ENCODE measurements around the gene POSTN. TPM values are rescaled to one million over a fixed set of nuclear protein-coding genes. Genes with fewer than 3 reads are reported as not detected.

POSTN gene
- total and polyA plus RNA-seq, 4 donors: 1.0 to 10.9 (median 1.3) TPM

DNA sequence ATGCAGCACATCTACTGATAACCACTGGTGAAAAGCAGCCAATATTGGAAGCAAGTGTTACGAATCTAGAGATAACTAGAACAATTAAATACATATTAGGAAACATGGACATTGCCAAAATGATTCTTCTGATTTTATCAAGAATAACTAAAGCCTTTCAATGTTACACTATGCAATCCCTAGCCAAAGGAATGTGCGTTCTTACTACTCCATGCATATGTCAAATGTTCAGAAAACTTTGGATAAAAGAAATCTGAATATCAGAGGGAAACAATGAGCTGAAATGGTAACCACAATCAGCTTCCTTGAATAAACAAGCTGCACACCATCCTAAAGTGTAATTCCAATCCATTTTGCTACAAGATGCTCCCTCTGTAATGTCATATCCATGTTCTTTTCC, 951 bp upstream of the POSTN start:
- TF ChIP-seq, protein P1, sequence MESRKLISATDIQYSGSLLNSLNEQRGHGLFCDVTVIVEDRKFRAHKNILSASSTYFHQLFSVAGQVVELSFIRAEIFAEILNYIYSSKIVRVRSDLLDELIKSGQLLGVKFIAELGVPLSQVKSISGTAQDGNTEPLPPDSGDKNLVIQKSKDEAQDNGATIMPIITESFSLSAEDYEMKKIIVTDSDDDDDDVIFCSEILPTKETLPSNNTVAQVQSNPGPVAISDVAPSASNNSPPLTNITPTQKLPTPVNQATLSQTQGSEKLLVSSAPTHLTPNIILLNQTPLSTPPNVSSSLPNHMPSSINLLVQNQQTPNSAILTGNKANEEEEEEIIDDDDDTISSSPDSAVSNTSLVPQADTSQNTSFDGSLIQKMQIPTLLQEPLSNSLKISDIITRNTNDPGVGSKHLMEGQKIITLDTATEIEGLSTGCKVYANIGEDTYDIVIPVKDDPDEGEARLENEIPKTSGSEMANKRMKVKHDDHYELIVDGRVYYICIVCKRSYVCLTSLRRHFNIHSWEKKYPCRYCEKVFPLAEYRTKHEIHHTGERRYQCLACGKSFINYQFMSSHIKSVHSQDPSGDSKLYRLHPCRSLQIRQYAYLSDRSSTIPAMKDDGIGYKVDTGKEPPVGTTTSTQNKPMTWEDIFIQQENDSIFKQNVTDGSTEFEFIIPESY (IDR thresholded peaks at IDR 0.05): no peak
- TF ChIP-seq, protein P2, sequence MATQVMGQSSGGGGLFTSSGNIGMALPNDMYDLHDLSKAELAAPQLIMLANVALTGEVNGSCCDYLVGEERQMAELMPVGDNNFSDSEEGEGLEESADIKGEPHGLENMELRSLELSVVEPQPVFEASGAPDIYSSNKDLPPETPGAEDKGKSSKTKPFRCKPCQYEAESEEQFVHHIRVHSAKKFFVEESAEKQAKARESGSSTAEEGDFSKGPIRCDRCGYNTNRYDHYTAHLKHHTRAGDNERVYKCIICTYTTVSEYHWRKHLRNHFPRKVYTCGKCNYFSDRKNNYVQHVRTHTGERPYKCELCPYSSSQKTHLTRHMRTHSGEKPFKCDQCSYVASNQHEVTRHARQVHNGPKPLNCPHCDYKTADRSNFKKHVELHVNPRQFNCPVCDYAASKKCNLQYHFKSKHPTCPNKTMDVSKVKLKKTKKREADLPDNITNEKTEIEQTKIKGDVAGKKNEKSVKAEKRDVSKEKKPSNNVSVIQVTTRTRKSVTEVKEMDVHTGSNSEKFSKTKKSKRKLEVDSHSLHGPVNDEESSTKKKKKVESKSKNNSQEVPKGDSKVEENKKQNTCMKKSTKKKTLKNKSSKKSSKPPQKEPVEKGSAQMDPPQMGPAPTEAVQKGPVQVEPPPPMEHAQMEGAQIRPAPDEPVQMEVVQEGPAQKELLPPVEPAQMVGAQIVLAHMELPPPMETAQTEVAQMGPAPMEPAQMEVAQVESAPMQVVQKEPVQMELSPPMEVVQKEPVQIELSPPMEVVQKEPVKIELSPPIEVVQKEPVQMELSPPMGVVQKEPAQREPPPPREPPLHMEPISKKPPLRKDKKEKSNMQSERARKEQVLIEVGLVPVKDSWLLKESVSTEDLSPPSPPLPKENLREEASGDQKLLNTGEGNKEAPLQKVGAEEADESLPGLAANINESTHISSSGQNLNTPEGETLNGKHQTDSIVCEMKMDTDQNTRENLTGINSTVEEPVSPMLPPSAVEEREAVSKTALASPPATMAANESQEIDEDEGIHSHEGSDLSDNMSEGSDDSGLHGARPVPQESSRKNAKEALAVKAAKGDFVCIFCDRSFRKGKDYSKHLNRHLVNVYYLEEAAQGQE (IDR thresholded peaks at IDR 0.05): no peak
- TF ChIP-seq FOXA1 (IDR thresholded peaks at IDR 0.05): no peak
- TF ChIP-seq, protein P3, sequence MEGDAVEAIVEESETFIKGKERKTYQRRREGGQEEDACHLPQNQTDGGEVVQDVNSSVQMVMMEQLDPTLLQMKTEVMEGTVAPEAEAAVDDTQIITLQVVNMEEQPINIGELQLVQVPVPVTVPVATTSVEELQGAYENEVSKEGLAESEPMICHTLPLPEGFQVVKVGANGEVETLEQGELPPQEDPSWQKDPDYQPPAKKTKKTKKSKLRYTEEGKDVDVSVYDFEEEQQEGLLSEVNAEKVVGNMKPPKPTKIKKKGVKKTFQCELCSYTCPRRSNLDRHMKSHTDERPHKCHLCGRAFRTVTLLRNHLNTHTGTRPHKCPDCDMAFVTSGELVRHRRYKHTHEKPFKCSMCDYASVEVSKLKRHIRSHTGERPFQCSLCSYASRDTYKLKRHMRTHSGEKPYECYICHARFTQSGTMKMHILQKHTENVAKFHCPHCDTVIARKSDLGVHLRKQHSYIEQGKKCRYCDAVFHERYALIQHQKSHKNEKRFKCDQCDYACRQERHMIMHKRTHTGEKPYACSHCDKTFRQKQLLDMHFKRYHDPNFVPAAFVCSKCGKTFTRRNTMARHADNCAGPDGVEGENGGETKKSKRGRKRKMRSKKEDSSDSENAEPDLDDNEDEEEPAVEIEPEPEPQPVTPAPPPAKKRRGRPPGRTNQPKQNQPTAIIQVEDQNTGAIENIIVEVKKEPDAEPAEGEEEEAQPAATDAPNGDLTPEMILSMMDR (IDR thresholded peaks at IDR 0.05; ENCODE audit: low read depth, low read length, missing input control): no peak
- no peak for TF ChIP-seq EGR1 (IDR thresholded peaks at IDR 0.05; ENCODE audit: low read depth in 2 of 2)
- no peak for TF ChIP-seq HNF4G (IDR thresholded peaks at IDR 0.05)
- TF ChIP-seq RXRA (IDR thresholded peaks at IDR 0.05): no peak
- TF ChIP-seq, protein P4, sequence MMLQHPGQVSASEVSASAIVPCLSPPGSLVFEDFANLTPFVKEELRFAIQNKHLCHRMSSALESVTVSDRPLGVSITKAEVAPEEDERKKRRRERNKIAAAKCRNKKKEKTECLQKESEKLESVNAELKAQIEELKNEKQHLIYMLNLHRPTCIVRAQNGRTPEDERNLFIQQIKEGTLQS (IDR thresholded peaks at IDR 0.05): no peak
- no peak for TF ChIP-seq SP1 (IDR thresholded peaks at IDR 0.05)
- TF ChIP-seq HNF4A (conservative IDR thresholded peaks at IDR 0.05): no peak
- no peak for TF ChIP-seq GABPA (IDR thresholded peaks at IDR 0.05 in 1 of 2, conservative IDR thresholded peaks at IDR 0.05 in 1 of 2)
- no peak for TF ChIP-seq RAD21 (IDR thresholded peaks at IDR 0.05)
- TF ChIP-seq, protein P5, sequence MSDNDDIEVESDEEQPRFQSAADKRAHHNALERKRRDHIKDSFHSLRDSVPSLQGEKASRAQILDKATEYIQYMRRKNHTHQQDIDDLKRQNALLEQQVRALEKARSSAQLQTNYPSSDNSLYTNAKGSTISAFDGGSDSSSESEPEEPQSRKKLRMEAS (IDR thresholded peaks at IDR 0.05): no peak
- no peak for TF ChIP-seq NR2F2 (IDR thresholded peaks at IDR 0.05)
- TF ChIP-seq JUND (IDR thresholded peaks at IDR 0.05): no peak
- TF ChIP-seq FOXA2 (IDR thresholded peaks at IDR 0.05): no peak
- TF ChIP-seq YY1 (IDR thresholded peaks at IDR 0.05): no peak
- TF ChIP-seq TAF1 (conservative IDR thresholded peaks at IDR 0.05): no peak
- Histone ChIP-seq H3K9me3 (ENCODE audit: control insufficient read depth in 4 of 4, low read length in 3 of 4) (no peaks in the 10 kb centered on the region), H3K36me3 (ENCODE audit: control insufficient read depth in 4 of 4, insufficient read depth in 3 of 4, low read depth in 1 of 4, low read length in 3 of 4) (no peaks in the 10 kb centered on the region), H3K4me1 (ENCODE audit: control insufficient read depth in 4 of 4, insufficient read depth in 4 of 4, low read length in 3 of 4) (no peaks in the 10 kb centered on the region), H3K9ac (ENCODE audit: low read depth in 1 of 2, low read length in 2 of 2) (no peak overlapping the region), H3K27ac (ENCODE audit: low read depth in 1 of 2, low read length in 2 of 2) (no peak overlapping the region), H3K4me3 (ENCODE audit: low read depth in 1 of 3, low read length in 3 of 3) (no peak overlapping the region), H3K27me3 (ENCODE audit: control insufficient read depth in 4 of 4, insufficient read depth in 4 of 4, low read length in 3 of 4) (peaks cover 0 to 4% (median 0%) of the 10 kb centered on the region in 4 donors)
- DNase-seq (ENCODE audit: low spot score): no peak
- WGBS: 52% methylated on average over 2 of the region's 2 CpGs

Data from liver (tissue), 9 donors.